Cortex of kidney (tissue), 1 donor: ENCODE measurements around the gene METTL3.
"Not testable (repeated sequence)": the region's sequence is repeated elsewhere in the genome, so short reads cannot be mapped to it uniquely, and the experiment has no call there.

Source experiments
- DNase-seq: peaks from one replicate; lab custom pipeline; 2025; lab: John Stamatoyannopoulos, UW

The METTL3 gene

GRCh38 chr14:21510735-21511657 is at the start of gene METTL3:
TSS of gene METTL3 (minus strand) at chr14:21511340. CDS start at chr14:21511223, 117 bp downstream.
- DNase-seq, result no peak

GRCh38 chr14:21558703-21559170 is 47.6 kb upstream of the METTL3 start:
- DNase-seq, result no peak

DNA sequence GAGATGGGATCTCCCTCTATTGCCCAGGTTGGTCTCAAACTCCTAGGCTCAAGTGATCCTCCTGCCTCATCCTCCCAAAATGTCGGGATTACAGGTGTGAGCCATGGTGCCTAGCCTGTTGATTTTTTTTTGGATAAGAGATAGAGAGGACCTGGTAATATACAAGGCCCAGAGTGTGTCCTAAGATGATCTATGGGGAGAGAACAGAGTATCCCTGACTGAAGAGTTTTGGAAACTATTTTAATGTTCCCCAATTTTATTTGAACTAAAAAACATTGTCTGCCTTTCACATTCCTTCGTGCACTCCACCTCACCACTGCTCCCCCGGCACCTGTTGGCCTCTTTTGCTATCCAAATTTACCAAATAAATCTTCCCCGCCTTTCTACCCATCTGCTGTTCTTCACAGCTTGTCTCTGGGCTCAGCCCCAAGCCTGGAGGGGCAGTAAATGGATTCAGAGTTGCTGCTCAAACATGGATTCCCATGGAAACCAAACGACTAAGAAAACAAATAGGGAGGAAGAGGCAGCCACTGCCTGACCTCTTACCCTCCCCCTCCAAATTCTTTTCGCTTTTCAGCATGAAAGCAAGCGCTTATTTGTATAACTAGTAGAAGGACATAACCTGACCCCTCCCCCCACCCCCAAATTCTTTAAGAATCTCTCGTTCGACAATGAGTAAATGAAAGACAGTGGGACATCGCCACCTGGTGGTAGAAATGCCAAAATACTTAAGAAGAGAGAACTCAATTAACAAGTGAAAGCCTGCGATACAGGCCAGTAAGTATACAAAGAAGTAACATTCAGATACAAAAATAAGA is 46.2 kb upstream of the METTL3 start:
- DNase-seq, result no peak

DNA sequence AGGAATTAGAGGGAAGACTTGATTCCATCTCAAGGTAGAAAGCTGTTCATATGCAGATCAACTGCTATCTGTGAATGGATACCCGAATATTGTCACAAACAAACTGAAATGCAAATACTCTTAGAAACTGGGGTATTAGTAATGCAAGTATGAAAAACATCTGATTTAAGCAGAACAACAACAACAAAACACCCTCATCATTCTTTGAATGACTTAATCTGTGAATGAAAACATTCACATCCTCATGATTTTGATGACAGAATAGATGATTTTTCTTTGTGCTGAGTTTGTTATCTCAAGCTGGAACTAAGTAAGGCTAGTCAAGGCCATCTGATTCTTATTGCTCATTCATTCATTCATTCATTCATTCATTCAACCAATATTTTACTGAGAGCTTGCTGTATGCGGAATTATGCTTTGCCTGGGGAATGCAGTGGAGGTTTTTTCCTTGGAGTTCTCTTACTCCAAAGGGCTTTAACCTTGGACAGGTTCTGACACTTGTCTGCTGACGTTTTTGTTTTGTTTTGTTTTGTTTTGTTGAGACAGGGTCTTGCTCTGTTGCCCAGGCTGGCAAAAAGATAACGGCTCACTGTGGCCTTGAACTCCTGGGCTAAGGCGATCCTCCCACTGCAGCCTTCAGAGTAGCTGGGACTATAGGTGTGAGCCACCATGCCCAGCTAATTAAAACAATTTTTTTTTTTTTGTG is 45.4 kb upstream of the METTL3 start:
- no peak for DNase-seq

DNA sequence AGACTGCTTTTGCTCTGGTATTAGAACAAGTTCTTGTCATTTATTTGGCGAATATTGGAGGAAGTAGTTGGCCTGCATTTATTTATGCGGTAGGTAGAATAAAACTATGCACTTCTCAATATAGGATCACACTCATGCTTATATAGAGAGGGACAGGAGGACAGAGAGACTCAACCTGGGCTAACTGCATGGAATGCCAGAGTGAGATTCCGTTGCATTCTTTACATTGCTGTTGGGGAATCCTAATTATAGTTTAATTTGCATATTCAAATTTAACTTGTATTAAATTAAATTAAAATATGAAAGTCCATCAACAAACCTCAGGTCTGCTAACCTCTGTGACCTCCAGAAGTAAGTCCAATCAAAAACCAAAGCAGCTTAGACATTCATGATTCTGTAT is 42.1 kb upstream of the METTL3 start:
- DNase-seq, result no peak

DNA sequence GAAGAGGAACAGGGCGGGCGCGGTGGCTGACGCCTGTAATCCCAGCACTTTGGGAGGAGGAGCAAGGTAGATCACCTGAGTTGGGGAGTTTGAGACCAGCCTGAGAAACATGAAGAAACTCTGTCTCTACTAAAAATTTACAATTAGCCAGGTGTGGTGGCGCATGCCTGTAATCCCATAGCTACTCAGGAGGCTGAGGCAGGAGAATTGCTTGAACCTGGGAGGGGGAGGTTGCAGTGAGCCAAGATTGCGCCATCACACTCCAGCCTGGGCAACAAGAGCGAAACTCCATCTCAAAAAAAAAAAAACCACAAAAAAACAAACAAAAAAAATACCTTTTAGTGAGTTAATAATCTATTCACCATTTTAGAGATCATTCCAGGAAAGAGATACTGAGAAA is 33.4 kb upstream of the METTL3 start:
- not testable (repeated sequence) for DNase-seq

GRCh38 chr14:21543963-21544362 is 32.8 kb upstream of the METTL3 start:
- no peak for DNase-seq

- DNase-seq, result no peak
Measured at GRCh38 chr14:21543521-21543960, 32.4 kb upstream of the METTL3 start.

DNA sequence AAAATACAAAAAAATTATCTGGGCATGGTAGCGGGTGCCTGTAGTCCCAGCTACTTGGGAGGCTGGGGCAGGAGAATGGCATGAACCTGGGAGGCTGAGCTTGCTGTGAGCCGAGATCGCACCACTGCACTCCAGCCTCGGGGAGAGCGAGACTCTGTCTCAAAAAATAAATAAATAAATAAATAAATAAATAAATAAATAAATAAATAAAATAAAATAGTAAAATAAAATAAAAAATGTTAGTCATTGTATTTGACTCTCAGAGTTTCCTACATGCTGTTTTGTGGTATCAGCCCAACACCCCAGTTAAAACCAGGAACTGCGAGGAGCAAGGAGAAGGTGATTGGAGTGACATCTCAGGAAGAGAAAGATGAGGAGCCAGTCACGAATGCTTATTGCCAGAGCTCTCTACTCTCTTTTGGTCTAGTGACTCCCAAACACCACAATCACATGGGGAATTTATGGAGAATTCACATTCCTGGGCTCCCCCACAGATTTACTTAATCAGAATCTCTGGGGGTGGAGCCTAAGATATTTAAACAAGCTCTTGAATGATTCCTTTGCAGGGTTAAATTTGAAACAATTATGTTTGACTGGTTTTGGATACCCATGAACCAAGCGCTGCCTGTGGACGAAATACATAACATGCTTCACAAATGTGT is 30.4 kb upstream of the METTL3 start:
- DNase-seq, result no peak

DNA sequence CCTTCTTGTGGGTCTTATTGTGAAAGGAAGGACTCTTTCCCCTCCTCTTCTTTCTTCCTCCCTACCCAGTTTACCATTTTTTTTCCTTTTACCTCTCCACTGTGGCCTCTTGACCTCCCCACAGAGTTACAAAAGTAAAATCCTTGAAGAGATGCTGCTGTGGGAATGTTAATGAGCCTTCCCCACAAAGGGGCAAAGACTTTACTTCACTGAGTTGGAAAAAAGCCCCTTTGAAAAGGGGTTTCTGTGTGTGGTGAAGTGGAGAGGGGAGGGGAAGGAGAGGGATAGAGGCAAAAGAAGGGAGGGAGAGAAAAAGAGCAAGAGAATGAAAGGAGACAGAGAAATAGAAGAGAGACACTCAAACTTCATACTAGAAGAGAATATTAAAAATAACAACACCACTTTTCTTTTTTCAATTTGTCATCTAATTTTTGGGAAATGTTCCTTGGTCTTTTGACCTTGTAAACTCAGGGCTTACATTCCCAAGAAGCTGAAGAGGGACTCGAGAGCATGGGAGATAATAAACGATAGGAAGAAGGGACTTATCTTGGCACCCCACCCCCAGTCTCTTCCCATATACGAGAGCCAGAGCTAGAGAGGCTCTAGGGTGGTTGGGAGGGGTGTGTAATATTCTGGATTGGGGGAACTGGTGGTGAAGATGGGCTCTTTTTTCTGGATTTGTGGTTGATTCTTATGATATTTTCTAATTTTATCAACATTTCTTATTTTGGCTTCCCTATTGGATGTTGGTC is 28.2 kb upstream of the METTL3 start:
- no peak for DNase-seq

- no peak for DNase-seq
Measured at GRCh38 chr14:21537090-21537424, 25.9 kb upstream of the METTL3 start.

DNA sequence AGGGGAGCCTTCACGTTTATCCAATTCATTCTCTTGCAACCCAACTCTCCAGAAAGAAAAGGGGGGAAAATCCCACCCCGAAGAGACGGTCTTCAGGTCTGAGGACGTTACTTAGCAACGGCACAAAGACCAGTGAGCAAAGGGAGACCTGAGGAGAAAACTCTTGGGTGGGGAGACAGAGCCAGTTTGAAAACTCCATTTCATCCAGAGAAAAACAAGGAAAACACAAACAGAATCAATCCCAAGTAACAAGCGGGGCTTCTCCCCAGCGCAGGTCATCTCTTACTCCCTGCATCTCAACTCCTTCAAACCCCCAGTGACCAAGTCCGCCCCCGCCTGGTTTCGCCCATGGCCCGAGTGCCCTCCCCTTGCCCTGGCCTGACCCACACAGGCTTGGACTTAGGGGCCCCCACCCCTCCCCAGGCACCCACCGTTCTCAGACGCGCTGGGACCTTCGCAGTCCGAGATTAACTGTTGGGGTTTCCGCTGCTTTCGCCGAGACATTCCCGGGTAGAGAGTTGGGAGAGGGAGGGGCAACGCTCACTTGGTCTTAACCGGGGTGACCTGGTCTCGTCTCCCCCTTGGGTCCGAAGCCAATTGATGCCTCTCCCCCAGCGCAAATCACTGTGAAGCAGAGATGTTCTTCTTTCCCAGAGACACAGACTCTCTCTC is 25.4 kb upstream of the METTL3 start:
- no peak for DNase-seq

- DNase-seq, result no peak
Measured at GRCh38 chr14:21535545-21536417, 24.6 kb upstream of the METTL3 start.

GRCh38 chr14:21534576-21534975 is 23.4 kb upstream of the METTL3 start:
- no peak for DNase-seq

- DNase-seq, result no peak
Measured at GRCh38 chr14:21533294-21533693, 22.2 kb upstream of the METTL3 start.

DNA sequence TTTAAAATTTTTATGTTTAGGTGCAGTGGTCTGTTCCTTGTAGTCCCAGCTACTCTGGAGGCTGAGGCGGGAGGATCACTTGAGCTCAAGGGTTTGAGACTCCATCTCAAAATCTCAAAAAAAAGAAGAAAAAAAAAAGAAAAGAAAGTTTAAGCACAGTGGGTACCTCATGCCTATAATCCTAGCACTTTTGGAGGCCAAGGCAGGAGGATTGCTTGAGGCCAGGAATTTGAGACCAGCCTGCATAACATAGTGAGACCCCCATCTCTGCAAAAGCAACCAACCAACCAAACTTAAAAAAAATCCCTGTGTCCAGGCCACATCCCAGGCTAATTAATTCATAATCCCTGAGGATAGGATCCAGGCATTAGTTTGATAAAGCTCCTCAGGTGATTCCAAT is 18.4 kb upstream of the METTL3 start:
- no peak for DNase-seq

DNA sequence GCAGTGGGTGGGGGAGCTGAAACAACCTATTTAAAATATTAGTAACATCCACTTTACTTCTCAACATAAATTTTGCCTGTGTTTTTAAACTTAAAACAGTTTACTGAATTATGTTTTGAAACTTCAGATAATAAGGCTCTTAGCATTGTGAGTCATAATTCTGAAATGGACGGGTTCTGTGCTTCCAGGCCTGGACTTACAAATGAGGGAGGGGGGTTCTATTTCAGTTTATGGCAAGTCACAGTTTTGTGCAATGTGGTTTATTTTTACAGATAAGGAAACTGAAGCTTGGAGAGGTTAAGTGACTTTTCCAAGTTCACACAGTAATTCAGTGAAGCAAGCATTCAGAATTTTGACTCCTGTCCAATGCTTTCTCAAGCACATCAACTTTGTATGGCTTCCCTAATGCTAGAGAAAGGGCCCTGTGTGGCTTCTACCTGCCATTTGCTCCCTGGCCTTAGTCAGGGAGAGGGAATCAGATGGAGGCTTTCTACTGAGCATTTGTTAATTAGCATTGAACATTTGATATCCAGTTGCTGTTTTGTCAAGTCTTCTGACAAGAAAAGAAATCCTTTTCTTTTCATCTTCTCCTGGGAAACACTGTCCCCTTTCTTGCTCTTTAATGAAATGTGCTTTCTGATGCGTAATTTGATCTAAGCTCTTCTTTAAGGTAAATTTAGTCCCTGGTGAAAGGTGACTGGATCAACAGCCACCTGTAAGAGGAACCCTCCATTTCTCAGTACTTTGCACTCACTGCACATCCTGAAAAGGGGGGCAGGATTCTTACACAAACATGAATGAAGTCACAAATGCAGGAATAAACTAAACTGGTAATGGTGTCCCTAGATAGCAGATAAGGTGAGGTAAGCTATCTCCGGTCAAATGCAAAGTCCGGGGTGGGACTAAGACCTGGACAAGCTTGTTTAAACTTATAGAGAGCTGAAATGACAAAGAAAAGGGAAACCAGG is 17.5 kb upstream of the METTL3 start:
- no peak for DNase-seq

- DNase-seq, result no peak
Measured at GRCh38 chr14:21527318-21527679, 16.2 kb upstream of the METTL3 start.
